Measurements from ENCODE around the gene CSMD2.

DNA sequence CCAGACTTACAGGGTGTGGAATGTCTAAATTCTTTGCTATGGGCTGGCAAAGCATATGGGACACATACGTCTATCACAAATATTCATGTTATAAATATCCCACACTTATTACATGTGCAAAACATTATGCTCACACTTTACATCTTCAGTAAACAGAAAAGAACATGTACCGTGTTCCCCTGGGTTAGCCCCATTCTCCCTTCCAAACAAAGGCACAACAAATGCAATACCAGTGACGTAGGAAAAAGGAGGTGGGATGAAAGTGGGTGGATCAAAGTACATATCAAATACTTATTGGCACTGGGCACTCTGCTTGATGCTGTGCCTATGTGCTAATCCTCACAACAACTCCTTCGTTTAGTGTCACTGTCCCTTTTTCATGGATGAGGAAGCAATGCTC lies 521.8 kb downstream of the CSMD2 start:
- no peak for TF ChIP-seq CBFB (CRISPR knock-in tag; IDR thresholded peaks at IDR 0.05; ENCODE audit: low read depth)
- TF ChIP-seq, protein P1, sequence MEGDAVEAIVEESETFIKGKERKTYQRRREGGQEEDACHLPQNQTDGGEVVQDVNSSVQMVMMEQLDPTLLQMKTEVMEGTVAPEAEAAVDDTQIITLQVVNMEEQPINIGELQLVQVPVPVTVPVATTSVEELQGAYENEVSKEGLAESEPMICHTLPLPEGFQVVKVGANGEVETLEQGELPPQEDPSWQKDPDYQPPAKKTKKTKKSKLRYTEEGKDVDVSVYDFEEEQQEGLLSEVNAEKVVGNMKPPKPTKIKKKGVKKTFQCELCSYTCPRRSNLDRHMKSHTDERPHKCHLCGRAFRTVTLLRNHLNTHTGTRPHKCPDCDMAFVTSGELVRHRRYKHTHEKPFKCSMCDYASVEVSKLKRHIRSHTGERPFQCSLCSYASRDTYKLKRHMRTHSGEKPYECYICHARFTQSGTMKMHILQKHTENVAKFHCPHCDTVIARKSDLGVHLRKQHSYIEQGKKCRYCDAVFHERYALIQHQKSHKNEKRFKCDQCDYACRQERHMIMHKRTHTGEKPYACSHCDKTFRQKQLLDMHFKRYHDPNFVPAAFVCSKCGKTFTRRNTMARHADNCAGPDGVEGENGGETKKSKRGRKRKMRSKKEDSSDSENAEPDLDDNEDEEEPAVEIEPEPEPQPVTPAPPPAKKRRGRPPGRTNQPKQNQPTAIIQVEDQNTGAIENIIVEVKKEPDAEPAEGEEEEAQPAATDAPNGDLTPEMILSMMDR (IDR thresholded peaks at IDR 0.05) = no peak
- TF ChIP-seq, protein P2, sequence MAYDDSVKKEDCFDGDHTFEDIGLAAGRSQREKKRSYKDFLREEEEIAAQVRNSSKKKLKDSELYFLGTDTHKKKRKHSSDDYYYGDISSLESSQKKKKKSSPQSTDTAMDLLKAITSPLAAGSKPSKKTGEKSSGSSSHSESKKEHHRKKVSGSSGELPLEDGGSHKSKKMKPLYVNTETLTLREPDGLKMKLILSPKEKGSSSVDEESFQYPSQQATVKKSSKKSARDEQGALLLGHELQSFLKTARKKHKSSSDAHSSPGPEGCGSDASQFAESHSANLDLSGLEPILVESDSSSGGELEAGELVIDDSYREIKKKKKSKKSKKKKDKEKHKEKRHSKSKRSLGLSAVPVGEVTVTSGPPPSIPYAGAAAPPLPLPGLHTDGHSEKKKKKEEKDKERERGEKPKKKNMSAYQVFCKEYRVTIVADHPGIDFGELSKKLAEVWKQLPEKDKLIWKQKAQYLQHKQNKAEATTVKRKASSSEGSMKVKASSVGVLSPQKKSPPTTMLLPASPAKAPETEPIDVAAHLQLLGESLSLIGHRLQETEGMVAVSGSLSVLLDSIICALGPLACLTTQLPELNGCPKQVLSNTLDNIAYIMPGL (CRISPR knock-in tag; IDR thresholded peaks at IDR 0.05) = no peak
- TF ChIP-seq, protein P3, sequence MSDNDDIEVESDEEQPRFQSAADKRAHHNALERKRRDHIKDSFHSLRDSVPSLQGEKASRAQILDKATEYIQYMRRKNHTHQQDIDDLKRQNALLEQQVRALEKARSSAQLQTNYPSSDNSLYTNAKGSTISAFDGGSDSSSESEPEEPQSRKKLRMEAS (CRISPR knock-in tag; IDR thresholded peaks at IDR 0.05) = no peak
- TF ChIP-seq NFYB (CRISPR knock-in tag; conservative IDR thresholded peaks at IDR 0.05; ENCODE audit: low read depth) = no peak
- TF ChIP-seq, protein P4, sequence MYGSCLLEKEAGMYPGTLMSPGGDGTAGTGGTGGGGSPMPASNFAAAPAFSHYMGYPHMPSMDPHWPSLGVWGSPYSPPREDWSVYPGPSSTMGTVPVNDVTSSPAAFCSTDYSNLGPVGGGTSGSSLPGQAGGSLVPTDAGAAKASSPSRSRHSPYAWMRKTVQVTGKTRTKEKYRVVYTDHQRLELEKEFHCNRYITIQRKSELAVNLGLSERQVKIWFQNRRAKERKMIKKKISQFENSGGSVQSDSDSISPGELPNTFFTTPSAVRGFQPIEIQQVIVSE (CRISPR knock-in tag; IDR thresholded peaks at IDR 0.05; ENCODE audit: borderline replicate concordance) = no peak
- no peak for TF ChIP-seq CREB1 (CRISPR knock-in tag; IDR thresholded peaks at IDR 0.05)
- TF ChIP-seq FOXK1 (CRISPR knock-in tag; IDR thresholded peaks at IDR 0.05) = no peak
- TF ChIP-seq ZNF263 (CRISPR knock-in tag; IDR thresholded peaks at IDR 0.05; ENCODE audit: low read depth) = no peak

Measured in WTC11 (cell line).